Measurements from ENCODE around the gene POLE2. TPM values are rescaled to one million over a fixed set of nuclear protein-coding genes. Genes with fewer than 3 reads are reported as not detected.

The POLE2 gene
- total and polyA plus RNA-seq, 2 experiments from 2014 or later, result 41.9 to 53.3 TPM

- peaks cover 67% of the 10 kb centered on the region for H3K36me3 Mint-ChIP-seq (ENCODE audit: low read depth)
- peak overlapping the region; percentile 51 for H3K4me3 Mint-ChIP-seq
- H3K79me2 ChIP-seq (replicated peaks; ENCODE audit: insufficient read depth), result peaks cover 87% of the 10 kb centered on the region
- H3K27me3 ChIP-seq (ENCODE audit: insufficient read depth), result no peaks in the 10 kb centered on the region
- H3K27ac Mint-ChIP-seq, result no peak overlapping the region
- H3F3A ChIP-seq (replicated peaks; ENCODE audit: low read depth), result peaks cover 16% of the 10 kb centered on the region
- DNase-seq (ENCODE audit: low spot score) (no peak), ATAC-seq (no peak)
- H3K9me2 ChIP-seq (ENCODE audit: insufficient read depth), result no peaks in the 10 kb centered on the region
- peaks cover 16% of the 10 kb centered on the region; the same call in 1 of the 2 replicates for H3K36me3 ChIP-seq (ENCODE audit: insufficient read depth)
- TF ChIP-seq CTCF (conservative IDR thresholded peaks at IDR 0.05; ENCODE audit: low read depth in 2 of 2), result no peak
- no peak for TF ChIP-seq POLR2AphosphoS5 (IDR thresholded peaks at IDR 0.05; ENCODE audit: low read depth)
- TF ChIP-seq REST (IDR thresholded peaks at IDR 0.05; ENCODE audit: unreplicated experiment), result no peak
- no peak for TF ChIP-seq STAT1 (IDR thresholded peaks at IDR 0.05; ENCODE audit: unreplicated experiment)
- H3K4me1 Mint-ChIP-seq, result peaks cover 29% of the 10 kb centered on the region
- peaks cover 10% of the 10 kb centered on the region; the same call in 1 of the 2 replicates for H3K4me1 ChIP-seq (ENCODE audit: insufficient read depth)
- H3K27ac ChIP-seq (ENCODE audit: low read depth), result 0 out of 2 replicates have a peak overlapping the region, but pooled peaks have one; percentile 23
- H3K9me3 Mint-ChIP-seq, result peaks cover 7% of the 10 kb centered on the region; the same call in 2 of the 3 replicates
- H4K20me1 ChIP-seq (replicated peaks; ENCODE audit: insufficient read depth), result peaks cover 34% of the 10 kb centered on the region
- H3K4me3 ChIP-seq, result no peak overlapping the region
- no peak overlapping the region for H2AFZ ChIP-seq
- H3K4me2 ChIP-seq, result peak overlapping the region; percentile 90; the same call in 1 of the 2 replicates
- H3K27me3 Mint-ChIP-seq (ENCODE audit: insufficient read depth, low read depth, poor library complexity), result peaks cover 12% of the 10 kb centered on the region
Observed at GRCh38 chr14:49636866-49637265, 51.1 kb downstream of the POLE2 start.

- peak within 1 kb of the TSS; percentile 89; the same call in 1 of the 2 replicates for H2AFZ ChIP-seq
- peaks cover 72% of the 10 kb centered on the region for H3K36me3 Mint-ChIP-seq (ENCODE audit: low read depth)
- H3K4me1 Mint-ChIP-seq, result peaks cover 23% of the 10 kb centered on the region
Observed at GRCh38 chr14:49634547-49635334, 53.3 kb downstream of the POLE2 start, which contains the start of gene DNAAF2. DNAAF2 (minus strand) TSS chr14:49635244; CDS start chr14:49635149, 95 bp downstream.

More at GRCh38 chr14:49634547-49635334, 53.3 kb downstream of the POLE2 start, which contains the start of gene DNAAF2:
- peaks cover 12% of the 10 kb centered on the region for H3K27me3 Mint-ChIP-seq (ENCODE audit: insufficient read depth, low read depth, poor library complexity)
- DNase-seq (ENCODE audit: low spot score) (peak; percentile 84), ATAC-seq (peak; percentile 45)
- H3K4me2 ChIP-seq, result peak within 1 kb of the TSS; percentile 90
- peaks cover 16% of the 10 kb centered on the region; the same call in 1 of the 2 replicates for H3K36me3 ChIP-seq (ENCODE audit: insufficient read depth)
- no peaks in the 10 kb centered on the region for H3K9me2 ChIP-seq (ENCODE audit: insufficient read depth)
- H3F3A ChIP-seq (replicated peaks; ENCODE audit: low read depth), result peaks cover 14% of the 10 kb centered on the region
- no peaks in the 10 kb centered on the region for H3K27me3 ChIP-seq (ENCODE audit: insufficient read depth)
- peak within 1 kb of the TSS; percentile 98 for H3K4me3 ChIP-seq
- peak within 1 kb of the TSS; percentile 100 for H3K4me3 Mint-ChIP-seq
- H3K27ac Mint-ChIP-seq, result peak within 1 kb of the TSS; percentile 99
- H3K27ac ChIP-seq (ENCODE audit: low read depth), result peak within 1 kb of the TSS; percentile 98
- peaks cover 35% of the 10 kb centered on the region for H4K20me1 ChIP-seq (replicated peaks; ENCODE audit: insufficient read depth)
- peaks cover 7% of the 10 kb centered on the region; the same call in 2 of the 3 replicates for H3K9me3 Mint-ChIP-seq
- H3K4me1 ChIP-seq (ENCODE audit: insufficient read depth), result peaks cover 21% of the 10 kb centered on the region
- TF ChIP-seq REST (IDR thresholded peaks at IDR 0.05; ENCODE audit: unreplicated experiment) (no peak), STAT1 (IDR thresholded peaks at IDR 0.05; ENCODE audit: unreplicated experiment) (no peak), EZH2 (IDR thresholded peaks at IDR 0.05; ENCODE audit: low read depth, unreplicated experiment) (no peak)
- H3K79me2 ChIP-seq (replicated peaks; ENCODE audit: insufficient read depth), result peaks cover 90% of the 10 kb centered on the region

Data from GM23338 (cell line).